Endometrial microvascular endothelial cells (primary cell): ENCODE data around the gene ADCY9. TPM values are rescaled to one million over a fixed set of nuclear protein-coding genes. Genes with fewer than 3 reads are reported as not detected.

ENCODE experiments used
- in situ Hi-C: cut with HindIII; loops from 2 replicates; pipeline ENCODE4 v1.10.0; 2017; ENCODE audit warnings: low sequenced_read_pairs, low pct_unique_long_range_greater_than_20kb; ENCODE audit errors: inconsistent ontology term
- total RNA-seq: library from RNA; depleted of rRNA; stranded (reverse); fragments of >200 nt; gene quantifications from one replicate; pipeline ENCODE4 v1.2.3, GENCODE V29; 2015; ENCODE audit errors: inconsistent ontology term

ADCY9 gene
- total RNA-seq, 1 donor from 2014 or later, result 24.2 TPM

GRCh38 chr16:4018391-4018790, 97.9 kb downstream of the ADCY9 start:
- in situ Hi-C loops, result no loop called here

GRCh38 chr16:4017807-4018206, 98.4 kb downstream of the ADCY9 start:
- in situ Hi-C loops, result no loop called here

GRCh38 chr16:4016658-4017057, 99.6 kb downstream of the ADCY9 start:
- in situ Hi-C loops, result no loop called here

- in situ Hi-C loops, result no loop called here
Observed at GRCh38 chr16:4016005-4016352, 100.3 kb downstream of the ADCY9 start.

- in situ Hi-C loops, result no loop called here
Observed at GRCh38 chr16:4015275-4016004, 100.8 kb downstream of the ADCY9 start.

GRCh38 chr16:4011940-4012629, 104.2 kb downstream of the ADCY9 start:
- in situ Hi-C loops, result no loop called here

- in situ Hi-C loops, result no loop called here
Observed at GRCh38 chr16:4011225-4011939, 104.9 kb downstream of the ADCY9 start.

- in situ Hi-C loops, result no loop called here
Observed at GRCh38 chr16:4010225-4011158, 105.8 kb downstream of the ADCY9 start.

GRCh38 chr16:4009177-4009576, 107.1 kb downstream of the ADCY9 start:
- in situ Hi-C loops, result no loop called here

- in situ Hi-C loops, result no loop called here
Observed at GRCh38 chr16:4008116-4008515, 108.1 kb downstream of the ADCY9 start.

- in situ Hi-C loops, result no loop called here
Observed at GRCh38 chr16:4006397-4006999, 109.7 kb downstream of the ADCY9 start.

GRCh38 chr16:4005731-4006130, 110.5 kb downstream of the ADCY9 start:
- in situ Hi-C loops, result no loop called here

GRCh38 chr16:4005281-4005680, 111.0 kb downstream of the ADCY9 start:
- in situ Hi-C loops, result no loop called here

GRCh38 chr16:4004206-4004605, 112.0 kb downstream of the ADCY9 start:
- in situ Hi-C loops, result no loop called here

GRCh38 chr16:4003576-4003975, 112.7 kb downstream of the ADCY9 start:
- in situ Hi-C loops, result no loop called here

GRCh38 chr16:4003166-4003565, 113.1 kb downstream of the ADCY9 start:
- in situ Hi-C loops, result no loop called here

GRCh38 chr16:4002121-4002520, 114.1 kb downstream of the ADCY9 start:
- in situ Hi-C loops, result no loop called here

- in situ Hi-C loops, result no loop called here
Observed at GRCh38 chr16:3999479-4000325, 116.5 kb downstream of the ADCY9 start.
